Hepatocyte (in vitro differentiated cells): ENCODE data around the gene ZFAND2A. TPM values are rescaled to one million over a fixed set of nuclear protein-coding genes. Genes with fewer than 3 reads are reported as not detected.
"Not testable (repeated sequence)": the region's sequence is repeated elsewhere in the genome, so short reads cannot be mapped to it uniquely, and the experiment has no call there.

ENCODE experiments used
- DNase-seq: peaks from one replicate; pipeline ENCODE4 v3.0.0-alpha.2; 2016; ENCODE audit warnings: low spot score
- H2AFZ ChIP-seq: fragments of 200-600 bp; sonication (generic); 2 replicates; pipeline ENCODE4 v1.6.0; 2016; ENCODE audit warnings: antibody characterized with exemption, mild to moderate bottlenecking
- H3K27ac ChIP-seq: fragments of 200-600 bp; sonication (generic); 2 replicates; pipeline ENCODE4 v1.5.1; 2016; ENCODE audit warnings: mild to moderate bottlenecking
- H3K27me3 ChIP-seq: fragments of 200-600 bp; sonication (generic); 2 replicates; pipeline ENCODE4 v1.6.1; 2016
- H3K36me3 ChIP-seq: fragments of 200-600 bp; sonication (generic); replicated peaks from 2 replicates; pipeline ENCODE4 v1.5.1; 2016; ENCODE audit warnings: low read depth; ENCODE audit not compliant: insufficient read depth
- H3K4me1 ChIP-seq: fragments of 200-600 bp; sonication (generic); 2 replicates; pipeline ENCODE4 v1.5.1; 2016; ENCODE audit warnings: mild to moderate bottlenecking, moderate library complexity; ENCODE audit not compliant: insufficient read depth
- H3K4me2 ChIP-seq: fragments of 200-600 bp; sonication (generic); 2 replicates; pipeline ENCODE4 v1.6.0; 2016
- H3K4me3 ChIP-seq: fragments of 200-600 bp; sonication (generic); 2 replicates; pipeline ENCODE4 v1.5.1; 2016; ENCODE audit warnings: mild to moderate bottlenecking
- H3K79me2 ChIP-seq: fragments of 200-600 bp; sonication (generic); 2 replicates; pipeline ENCODE4 v1.6.0; 2017; ENCODE audit warnings: mild to moderate bottlenecking
- H3K9me2 ChIP-seq: fragments of 200-600 bp; sonication (generic); replicated peaks from 2 replicates; pipeline ENCODE4 v1.6.0; 2017; ENCODE audit warnings: mild to moderate bottlenecking; ENCODE audit not compliant: insufficient read depth
- H3K9me3 ChIP-seq: fragments of 200-600 bp; sonication (generic); 2 replicates; pipeline ENCODE4 v1.5.1; 2016; ENCODE audit warnings: low read depth, mild to moderate bottlenecking
- H4K20me1 ChIP-seq: fragments of 200-600 bp; sonication (generic); 2 replicates; pipeline ENCODE4 v1.6.0; 2016; ENCODE audit warnings: mild to moderate bottlenecking; ENCODE audit not compliant: insufficient read depth, poor library complexity, severe bottlenecking
- EZH2 ChIP-seq: fragments of 200-600 bp; sonication (generic); IDR thresholded peaks from 2 replicates; pipeline ENCODE4 v1.6.1; 2016; ENCODE audit warnings: antibody characterized with exemption, mild to moderate bottlenecking, borderline replicate concordance
- EZH2phosphoT487 ChIP-seq: fragments of 200-600 bp; sonication (generic); IDR thresholded peaks from one replicate; pipeline ENCODE4 v1.6.1; 2018; ENCODE audit warnings: antibody characterized with exemption, mild to moderate bottlenecking, low read depth, moderate library complexity; ENCODE audit not compliant: unreplicated experiment, severe bottlenecking
- WGBS: methylation state at CpG from one replicate; pipeline ENCODE4 v1.1.6; 2016; ENCODE audit warnings: low lambda C conversion rate; ENCODE audit errors: missing lambda C conversion rate; 5-methylcytosine and 5-hydroxymethylcytosine counted together
- polyA plus RNA-seq: library from polyadenylated mRNA; unstranded; fragments of >200 nt; fragmentation: Nextera tagmentation; extraction: Ambion mirVana; gene quantifications from 2 replicates; pipeline ENCODE4 v1.2.1, GENCODE V29; 2016
- total RNA-seq: library from RNA; depleted of rRNA; stranded (reverse); fragments of >200 nt; gene quantifications from 2 replicates; pipeline ENCODE4 v1.2.3, GENCODE V29; 2014
- TF ChIP-seq, protein P1 (sequence below): fragments of 200-600 bp; sonication (generic); IDR thresholded peaks from 2 replicates; pipeline ENCODE4 v1.5.1; 2016; ENCODE audit warnings: antibody characterized with exemption, mild to moderate bottlenecking; ENCODE audit not compliant: poor library complexity

The ZFAND2A gene
- total and polyA plus RNA-seq, 2 experiments from 2014 or later = 35.4 to 54.3 TPM

DNA sequence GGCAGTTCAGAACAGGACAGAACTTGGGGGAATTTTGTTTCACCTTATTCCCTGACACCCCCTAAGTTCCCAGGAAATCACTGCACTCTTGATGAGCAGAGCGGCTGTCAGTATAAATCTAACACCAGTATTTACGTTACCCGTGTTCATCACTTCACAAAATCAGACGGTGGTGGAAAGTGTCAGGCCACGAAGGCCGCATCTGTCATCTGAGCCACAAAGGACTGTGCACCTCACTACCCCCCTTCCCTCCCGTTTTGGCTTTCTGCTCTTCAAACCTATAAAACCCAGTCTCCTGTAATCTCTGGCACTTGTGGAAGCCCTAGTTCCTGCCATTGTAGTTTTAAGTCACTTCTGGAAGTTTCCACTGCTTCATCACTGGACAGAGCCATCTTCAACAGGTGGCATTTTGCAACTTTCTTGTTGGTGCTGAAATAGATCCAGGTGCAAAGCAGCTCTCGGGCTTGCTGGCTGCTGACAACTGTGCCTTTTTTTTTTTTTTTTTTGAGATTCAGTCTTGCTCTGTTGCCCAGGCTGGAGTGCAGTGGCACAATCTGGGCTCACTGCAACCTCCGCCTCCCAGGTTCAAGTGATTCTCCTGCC lies 9.5 kb downstream of the ZFAND2A start:
- Histone ChIP-seq H3K36me3 (no peaks in the 10 kb centered on the region), H2AFZ (no peak overlapping the region), H4K20me1 (no peaks in the 10 kb centered on the region), H3K4me1 (no peaks in the 10 kb centered on the region), H3K79me2 (peaks cover 8% of the 10 kb centered on the region), H3K4me3 (no peak overlapping the region), H3K9me2 (no peaks in the 10 kb centered on the region), H3K27ac (no peak overlapping the region), H3K4me2 (no peak overlapping the region), H3K27me3 (no peaks in the 10 kb centered on the region), H3K9me3 (no peaks in the 10 kb centered on the region)
- no peak for DNase-seq
- WGBS = 92% methylated on average over 9 of the region's 9 CpGs
- TF ChIP-seq, protein P1, sequence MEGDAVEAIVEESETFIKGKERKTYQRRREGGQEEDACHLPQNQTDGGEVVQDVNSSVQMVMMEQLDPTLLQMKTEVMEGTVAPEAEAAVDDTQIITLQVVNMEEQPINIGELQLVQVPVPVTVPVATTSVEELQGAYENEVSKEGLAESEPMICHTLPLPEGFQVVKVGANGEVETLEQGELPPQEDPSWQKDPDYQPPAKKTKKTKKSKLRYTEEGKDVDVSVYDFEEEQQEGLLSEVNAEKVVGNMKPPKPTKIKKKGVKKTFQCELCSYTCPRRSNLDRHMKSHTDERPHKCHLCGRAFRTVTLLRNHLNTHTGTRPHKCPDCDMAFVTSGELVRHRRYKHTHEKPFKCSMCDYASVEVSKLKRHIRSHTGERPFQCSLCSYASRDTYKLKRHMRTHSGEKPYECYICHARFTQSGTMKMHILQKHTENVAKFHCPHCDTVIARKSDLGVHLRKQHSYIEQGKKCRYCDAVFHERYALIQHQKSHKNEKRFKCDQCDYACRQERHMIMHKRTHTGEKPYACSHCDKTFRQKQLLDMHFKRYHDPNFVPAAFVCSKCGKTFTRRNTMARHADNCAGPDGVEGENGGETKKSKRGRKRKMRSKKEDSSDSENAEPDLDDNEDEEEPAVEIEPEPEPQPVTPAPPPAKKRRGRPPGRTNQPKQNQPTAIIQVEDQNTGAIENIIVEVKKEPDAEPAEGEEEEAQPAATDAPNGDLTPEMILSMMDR = no peak
- TF ChIP-seq EZH2phosphoT487 (no peak), EZH2 (no peak)

DNA sequence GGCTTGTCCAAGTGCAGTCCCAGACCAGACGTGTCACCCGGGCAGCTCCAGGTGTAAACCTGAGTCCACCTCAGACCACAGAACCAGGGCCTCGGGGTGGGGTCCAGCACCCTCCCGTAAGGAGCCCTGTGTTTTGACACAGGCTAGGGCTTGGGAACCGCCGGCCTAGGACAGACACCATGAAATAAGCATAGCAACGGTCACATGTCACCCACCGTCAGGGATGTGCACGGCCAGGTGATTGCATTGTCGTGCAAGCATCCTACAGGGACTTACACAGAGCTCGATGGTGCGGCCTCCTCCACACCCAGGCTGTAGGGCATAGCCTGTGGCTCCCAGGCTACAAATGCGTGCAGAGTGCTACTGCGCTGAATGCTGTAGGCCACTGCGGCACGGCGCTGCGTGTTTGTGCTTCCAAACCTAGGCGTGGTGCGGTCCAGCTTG lies 10.6 kb downstream of the ZFAND2A start:
- Histone ChIP-seq H3K4me2 (no peak overlapping the region), H3K4me3 (no peak overlapping the region), H2AFZ (no peak overlapping the region), H4K20me1 (no peaks in the 10 kb centered on the region), H3K9me3 (no peaks in the 10 kb centered on the region), H3K27ac (no peak overlapping the region), H3K4me1 (no peaks in the 10 kb centered on the region), H3K79me2 (no peaks in the 10 kb centered on the region), H3K36me3 (no peaks in the 10 kb centered on the region), H3K9me2 (no peaks in the 10 kb centered on the region), H3K27me3 (no peaks in the 10 kb centered on the region)
- no peak for DNase-seq
- 95% methylated on average over 20 of the region's 20 CpGs for WGBS
- no peak for TF ChIP-seq EZH2
- TF ChIP-seq, protein P1 = no peak
- no peak for TF ChIP-seq EZH2phosphoT487

DNA sequence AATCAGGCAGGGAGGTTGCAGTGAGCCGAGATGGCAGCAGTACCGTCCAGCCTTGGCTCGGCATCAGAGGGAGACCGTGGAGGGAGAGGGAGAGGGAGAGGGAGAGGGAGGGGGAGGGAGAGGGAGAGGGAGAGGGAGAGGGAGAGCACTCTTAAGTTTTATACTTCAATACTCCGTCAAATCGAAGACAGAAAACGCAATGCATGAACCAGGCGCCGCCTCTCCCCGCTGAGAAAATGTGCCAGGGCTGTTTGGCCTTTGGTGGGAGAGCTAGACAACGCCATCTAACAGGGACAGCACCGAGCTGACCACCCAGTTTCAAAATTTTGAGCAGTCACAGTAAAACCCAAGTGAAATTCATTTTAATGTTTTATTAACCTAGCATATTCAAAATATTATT lies 12.1 kb downstream of the ZFAND2A start:
- 96% methylated on average over 8 of the region's 12 CpGs for WGBS
- not testable (repeated sequence) for H3K27ac ChIP-seq, H3K9me3 ChIP-seq, H3K4me3 ChIP-seq, DNase-seq, H3K4me1 ChIP-seq, H3K9me2 ChIP-seq, H3K79me2 ChIP-seq, H3K36me3 ChIP-seq, H2AFZ ChIP-seq, H3K4me2 ChIP-seq, H3K27me3 ChIP-seq, H4K20me1 ChIP-seq

DNA sequence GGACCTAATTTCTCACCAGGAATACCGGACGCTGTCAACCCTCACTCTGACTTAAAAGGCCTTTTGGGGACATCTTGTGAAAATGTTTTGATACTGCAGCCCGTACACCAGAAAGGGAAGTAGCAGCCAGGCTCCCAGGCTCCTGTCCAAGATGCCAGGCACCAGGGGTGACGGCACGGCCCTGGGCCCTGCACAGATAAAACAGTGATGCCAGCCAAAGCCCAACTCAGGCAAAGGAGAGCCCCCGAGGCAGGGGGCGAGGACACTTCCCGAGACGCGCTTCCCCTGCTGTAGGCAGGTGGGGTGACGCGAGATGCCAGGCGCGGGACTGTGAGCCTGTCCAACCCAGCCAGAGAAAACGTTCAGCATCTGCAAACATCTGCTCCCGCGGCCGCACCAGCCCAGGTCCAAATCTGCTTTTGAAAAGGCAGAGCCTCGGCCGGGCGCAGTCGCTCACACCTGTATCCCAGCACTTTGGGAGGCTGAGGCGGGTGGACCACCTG lies 15.7 kb downstream of the ZFAND2A start:
- Histone ChIP-seq H3K9me3 (no peaks in the 10 kb centered on the region), H3K27me3 (no peaks in the 10 kb centered on the region), H4K20me1 (no peaks in the 10 kb centered on the region), H3K4me2 (no peak overlapping the region), H3K36me3 (no peaks in the 10 kb centered on the region), H3K79me2 (no peaks in the 10 kb centered on the region), H3K4me3 (no peak overlapping the region), H3K9me2 (no peaks in the 10 kb centered on the region), H2AFZ (no peak overlapping the region), H3K27ac (no peak overlapping the region), H3K4me1 (no peaks in the 10 kb centered on the region)
- TF ChIP-seq EZH2phosphoT487 (no peak), EZH2 (no peak)
- TF ChIP-seq, protein P1 = no peak
- WGBS = 86% methylated on average over 23 of the region's 23 CpGs
- DNase-seq = no peak

DNA sequence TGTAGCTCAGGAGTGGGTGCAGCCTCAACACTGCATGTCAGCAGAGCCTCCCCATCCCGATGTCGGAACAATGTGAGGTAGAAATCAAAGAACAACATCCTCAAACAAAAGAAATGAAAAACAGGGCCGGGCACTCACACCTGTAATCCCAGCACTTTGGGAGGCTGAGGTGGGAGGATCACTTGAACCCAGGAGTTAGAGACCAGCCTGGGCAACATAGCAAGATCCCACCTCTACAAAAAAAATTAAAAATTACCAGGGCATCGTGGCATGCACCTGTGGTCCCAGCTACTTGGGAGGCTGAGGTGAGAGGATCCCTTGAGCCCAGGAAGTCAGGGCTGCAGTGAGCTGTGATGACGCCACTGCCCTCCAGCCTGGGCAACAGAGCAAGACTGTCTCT lies 17.0 kb downstream of the ZFAND2A start:
- not testable (repeated sequence) for H3K4me3 ChIP-seq, H3K4me1 ChIP-seq, H3K79me2 ChIP-seq, H3K27me3 ChIP-seq, DNase-seq, H3K9me2 ChIP-seq, H3K9me3 ChIP-seq, H3K27ac ChIP-seq, H2AFZ ChIP-seq, H3K36me3 ChIP-seq, H4K20me1 ChIP-seq, H3K4me2 ChIP-seq
- 92% methylated on average over 5 of the region's 5 CpGs for WGBS
